ENCODE measurements around the gene SLC25A15.

Gene SLC25A15

GRCh38 chr13:40770609-40770933 lies 18.8 kb upstream of the SLC25A15 start:
- Histone ChIP-seq H3K4me2 (peak overlapping the region; percentile 97), H3K4me3 (peak overlapping the region; percentile 94), H3K9ac (peak overlapping the region; percentile 96), H3K4me1 (peaks cover 17% of the 10 kb centered on the region), H3K27me3 (no peaks in the 10 kb centered on the region), H4K20me1 (no peaks in the 10 kb centered on the region; the same call in 1 of the 2 replicates), H3K27ac (peak overlapping the region; percentile 92), H3K36me3 (peaks cover 16% of the 10 kb centered on the region), H3K9me3 (no peaks in the 10 kb centered on the region)
- no peak for TF ChIP-seq Cebpa-rat (IDR thresholded peaks at IDR 0.05)

- H3K9ac ChIP-seq, result peak within 1 kb of the TSS; percentile 96
- peak within 1 kb of the TSS; percentile 94 for H3K4me3 ChIP-seq
- peaks cover 14% of the 10 kb centered on the region for H3K36me3 ChIP-seq
- no peaks in the 10 kb centered on the region for H3K27me3 ChIP-seq
- TF ChIP-seq Cebpa-rat (IDR thresholded peaks at IDR 0.05), result no peak
- no peaks in the 10 kb centered on the region; the same call in 1 of the 2 replicates for H4K20me1 ChIP-seq
- no peaks in the 10 kb centered on the region for H3K9me3 ChIP-seq
- peak within 1 kb of the TSS; percentile 92 for H3K27ac ChIP-seq
- peak within 1 kb of the TSS; percentile 97 for H3K4me2 ChIP-seq
- peaks cover 18% of the 10 kb centered on the region for H3K4me1 ChIP-seq
Measured at GRCh38 chr13:40770934-40771618, 18.3 kb upstream of the SLC25A15 start, which contains the start of gene MRPS31. MRPS31 (minus strand) TSS chr13:40771190; CDS start chr13:40771136, 54 bp downstream.

- no peak for TF ChIP-seq Cebpa-rat (IDR thresholded peaks at IDR 0.05)
- H3K27me3 ChIP-seq, result no peaks in the 10 kb centered on the region
- H3K9me3 ChIP-seq, result no peaks in the 10 kb centered on the region
- H3K27ac ChIP-seq, result no peak overlapping the region
- H3K9ac ChIP-seq, result no peak overlapping the region
- H4K20me1 ChIP-seq, result no peaks in the 10 kb centered on the region
- no peak overlapping the region for H3K4me3 ChIP-seq
- H3K4me2 ChIP-seq, result no peak overlapping the region
- H3K4me1 ChIP-seq, result peaks cover 35% of the 10 kb centered on the region
- H3K36me3 ChIP-seq, result no peaks in the 10 kb centered on the region
Measured at GRCh38 chr13:40772765-40773473, 16.5 kb upstream of the SLC25A15 start.

GRCh38 chr13:40774672-40775071 lies 14.7 kb upstream of the SLC25A15 start:
- no peak overlapping the region for H3K27ac ChIP-seq
- H3K4me2 ChIP-seq, result no peak overlapping the region
- TF ChIP-seq Cebpa-rat (IDR thresholded peaks at IDR 0.05), result no peak
- no peaks in the 10 kb centered on the region for H4K20me1 ChIP-seq
- H3K4me1 ChIP-seq, result peaks cover 32% of the 10 kb centered on the region
- H3K9me3 ChIP-seq, result no peaks in the 10 kb centered on the region
- no peaks in the 10 kb centered on the region for H3K36me3 ChIP-seq
- H3K4me3 ChIP-seq, result no peak overlapping the region
- H3K9ac ChIP-seq, result no peak overlapping the region
- no peaks in the 10 kb centered on the region for H3K27me3 ChIP-seq

GRCh38 chr13:40776232-40776631 lies 13.2 kb upstream of the SLC25A15 start:
- Histone ChIP-seq H3K27me3 (no peaks in the 10 kb centered on the region), H3K4me1 (peaks cover 32% of the 10 kb centered on the region), H3K4me2 (peak overlapping the region; percentile 75), H3K27ac (peak overlapping the region; percentile 14; the same call in 1 of the 2 replicates), H3K9me3 (no peaks in the 10 kb centered on the region), H4K20me1 (no peaks in the 10 kb centered on the region), H3K36me3 (no peaks in the 10 kb centered on the region), H3K4me3 (no peak overlapping the region), H3K9ac (no peak overlapping the region)
- TF ChIP-seq Cebpa-rat (IDR thresholded peaks at IDR 0.05), result no peak

- Histone ChIP-seq H4K20me1 (no peaks in the 10 kb centered on the region), H3K9ac (peak overlapping the region; percentile 10; the same call in 1 of the 2 replicates), H3K36me3 (no peaks in the 10 kb centered on the region), H3K9me3 (no peaks in the 10 kb centered on the region), H3K4me3 (no peak overlapping the region), H3K27ac (peak overlapping the region; percentile 14), H3K27me3 (no peaks in the 10 kb centered on the region), H3K4me1 (peaks cover 32% of the 10 kb centered on the region), H3K4me2 (peak overlapping the region; percentile 75)
- no peak for TF ChIP-seq Cebpa-rat (IDR thresholded peaks at IDR 0.05)
Measured at GRCh38 chr13:40776681-40777165, 12.7 kb upstream of the SLC25A15 start.

- Histone ChIP-seq H3K9me3 (no peaks in the 10 kb centered on the region), H3K27me3 (no peaks in the 10 kb centered on the region), H3K4me3 (peak overlapping the region; percentile 51; the same call in 1 of the 2 replicates), H3K4me2 (peak overlapping the region; percentile 75), H3K36me3 (no peaks in the 10 kb centered on the region), H3K27ac (peak overlapping the region; percentile 14; the same call in 1 of the 2 replicates), H3K4me1 (peaks cover 36% of the 10 kb centered on the region), H4K20me1 (no peaks in the 10 kb centered on the region), H3K9ac (0 out of 2 replicates have a peak overlapping the region, but pooled peaks have one; percentile 10)
- TF ChIP-seq Cebpa-rat (IDR thresholded peaks at IDR 0.05), result no peak
Measured at GRCh38 chr13:40777166-40777808, 12.1 kb upstream of the SLC25A15 start.

GRCh38 chr13:40777809-40778175 lies 11.6 kb upstream of the SLC25A15 start:
- no peak overlapping the region for H3K27ac ChIP-seq

GRCh38 chr13:40779049-40779448 lies 10.4 kb upstream of the SLC25A15 start:
- TF ChIP-seq Cebpa-rat (IDR thresholded peaks at IDR 0.05), result no peak
- Histone ChIP-seq H4K20me1 (no peaks in the 10 kb centered on the region), H3K9ac (no peak overlapping the region)

More at GRCh38 chr13:40777809-40778175, 11.6 kb upstream of the SLC25A15 start:
- Histone ChIP-seq H3K9me3 (no peaks in the 10 kb centered on the region), H3K9ac (no peak overlapping the region), H3K36me3 (no peaks in the 10 kb centered on the region), H3K4me2 (peak overlapping the region; percentile 75), H3K4me1 (peaks cover 37% of the 10 kb centered on the region), H3K4me3 (no peak overlapping the region), H4K20me1 (no peaks in the 10 kb centered on the region), H3K27me3 (no peaks in the 10 kb centered on the region)
- no peak for TF ChIP-seq Cebpa-rat (IDR thresholded peaks at IDR 0.05)

More at GRCh38 chr13:40779049-40779448, 10.4 kb upstream of the SLC25A15 start:
- Histone ChIP-seq H3K27ac (no peak overlapping the region), H3K27me3 (no peaks in the 10 kb centered on the region), H3K36me3 (no peaks in the 10 kb centered on the region), H3K9me3 (no peaks in the 10 kb centered on the region), H3K4me3 (no peak overlapping the region), H3K4me2 (no peak overlapping the region), H3K4me1 (peaks cover 37% of the 10 kb centered on the region)

Data from BLaER1 (cell line).